ENCODE measurements around the gene RALGAPA2. TPM values are rescaled to one million over a fixed set of nuclear protein-coding genes. Genes with fewer than 3 reads are reported as not detected.

Gene RALGAPA2
- total and polyA plus RNA-seq, 2 donors (not counting 1 experiment from before 2014, with no cell fraction given), result 1.2 to 7.6 TPM

DNA sequence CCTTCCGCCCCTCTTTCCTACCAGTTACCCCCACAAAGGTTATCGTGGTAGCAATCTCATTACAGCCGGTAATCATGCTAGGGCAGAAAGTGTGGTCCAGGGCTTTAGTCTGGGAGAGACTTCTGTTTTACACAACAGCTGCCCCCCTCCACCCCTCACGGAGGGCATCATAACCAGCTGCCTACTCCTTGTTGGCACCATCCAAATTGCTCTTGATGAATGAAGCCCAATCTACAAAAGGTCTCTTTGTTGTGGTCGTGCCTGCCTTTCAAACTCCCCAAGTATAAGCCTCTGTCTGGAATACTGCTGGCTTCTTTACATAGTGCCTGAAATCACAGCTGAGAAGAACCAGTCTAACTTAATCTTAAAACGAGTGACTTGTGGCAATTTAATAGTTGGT lies 186.7 kb downstream of the RALGAPA2 start:
- TF ChIP-seq EZH2 (IDR thresholded peaks at IDR 0.05; ENCODE audit: low read length, missing control alignments) (no peak), CTCF (conservative IDR thresholded peaks at IDR 0.05 in 1 of 2, IDR thresholded peaks at IDR 0.05 in 1 of 2; ENCODE audit: low read depth in 1 of 2, low read length in 2 of 2) (no peak)
- H4K20me1 ChIP-seq (ENCODE audit: control insufficient read depth, extremely low read depth, insufficient read depth, low read length), result no peaks in the 10 kb centered on the region
- H2AFZ ChIP-seq (ENCODE audit: low read length), result no peak overlapping the region
- no peak overlapping the region for H3K4me3 ChIP-seq (replicated peaks in 1 of 4; ENCODE audit: control extremely low read depth in 1 of 4, insufficient read depth in 1 of 4, low read depth in 3 of 4, low read length in 4 of 4)
- H3K9ac ChIP-seq (ENCODE audit: insufficient read depth, low read length), result no peak overlapping the region
- no peak for DNase-seq (ENCODE audit: low read depth in 2 of 2)
- no peaks in the 10 kb centered on the region for H3K4me1 ChIP-seq (ENCODE audit: control insufficient read depth, extremely low read depth, insufficient read depth, low read length)
- no peaks in the 10 kb centered on the region for H3K36me3 ChIP-seq (ENCODE audit: control insufficient read depth, insufficient read depth, low read length)
- H3K79me2 ChIP-seq (ENCODE audit: control insufficient read depth, insufficient read depth, low read length), result no peaks in the 10 kb centered on the region
- no peaks in the 10 kb centered on the region for H3K9me3 ChIP-seq (ENCODE audit: control insufficient read depth, insufficient read depth, low read depth, low read length)
- H3K4me2 ChIP-seq (ENCODE audit: extremely low read depth, insufficient read depth, low read length), result no peak overlapping the region
- H3K27me3 ChIP-seq (ENCODE audit: control insufficient read depth, insufficient read depth, low read length), result no peaks in the 10 kb centered on the region
- H3K27ac ChIP-seq (ENCODE audit: insufficient read depth, low read length), result no peak overlapping the region

DNA sequence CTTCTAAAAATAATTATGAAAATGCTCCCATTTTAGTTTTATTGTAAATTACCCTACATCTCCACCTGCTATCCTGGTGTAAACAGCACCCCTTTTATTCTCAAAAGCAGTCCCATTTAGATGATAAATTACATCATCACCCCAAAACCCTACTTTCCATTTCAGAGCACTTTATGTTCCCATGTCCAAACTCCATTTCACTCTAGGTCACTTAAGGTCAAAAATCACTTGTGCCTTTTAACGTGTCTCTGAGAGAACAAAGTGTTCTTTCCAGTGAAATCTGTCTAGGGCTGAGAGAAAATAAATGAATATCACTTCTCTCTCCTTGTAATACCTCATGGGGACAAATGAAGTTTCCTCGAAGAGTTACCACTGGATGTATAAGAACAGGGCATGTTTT lies 187.2 kb downstream of the RALGAPA2 start:
- DNase-seq (ENCODE audit: low read depth in 2 of 2), result no peak
- Histone ChIP-seq H3K4me3 (replicated peaks in 1 of 4; ENCODE audit: control extremely low read depth in 1 of 4, insufficient read depth in 1 of 4, low read depth in 3 of 4, low read length in 4 of 4) (no peak overlapping the region), H3K79me2 (ENCODE audit: control insufficient read depth, insufficient read depth, low read length) (no peaks in the 10 kb centered on the region), H3K9me3 (ENCODE audit: control insufficient read depth, insufficient read depth, low read depth, low read length) (no peaks in the 10 kb centered on the region), H3K27me3 (ENCODE audit: control insufficient read depth, insufficient read depth, low read length) (no peaks in the 10 kb centered on the region), H3K9ac (ENCODE audit: insufficient read depth, low read length) (no peak overlapping the region), H2AFZ (ENCODE audit: low read length) (no peak overlapping the region), H3K4me2 (ENCODE audit: extremely low read depth, insufficient read depth, low read length) (no peak overlapping the region), H3K4me1 (ENCODE audit: control insufficient read depth, extremely low read depth, insufficient read depth, low read length) (no peaks in the 10 kb centered on the region), H3K27ac (ENCODE audit: insufficient read depth, low read length) (no peak overlapping the region), H4K20me1 (ENCODE audit: control insufficient read depth, extremely low read depth, insufficient read depth, low read length) (no peaks in the 10 kb centered on the region), H3K36me3 (ENCODE audit: control insufficient read depth, insufficient read depth, low read length) (no peaks in the 10 kb centered on the region)
- TF ChIP-seq CTCF (conservative IDR thresholded peaks at IDR 0.05 in 1 of 2, IDR thresholded peaks at IDR 0.05 in 1 of 2; ENCODE audit: low read depth in 1 of 2, low read length in 2 of 2), result no peak
- TF ChIP-seq EZH2 (IDR thresholded peaks at IDR 0.05; ENCODE audit: low read length, missing control alignments), result no peak

DNA sequence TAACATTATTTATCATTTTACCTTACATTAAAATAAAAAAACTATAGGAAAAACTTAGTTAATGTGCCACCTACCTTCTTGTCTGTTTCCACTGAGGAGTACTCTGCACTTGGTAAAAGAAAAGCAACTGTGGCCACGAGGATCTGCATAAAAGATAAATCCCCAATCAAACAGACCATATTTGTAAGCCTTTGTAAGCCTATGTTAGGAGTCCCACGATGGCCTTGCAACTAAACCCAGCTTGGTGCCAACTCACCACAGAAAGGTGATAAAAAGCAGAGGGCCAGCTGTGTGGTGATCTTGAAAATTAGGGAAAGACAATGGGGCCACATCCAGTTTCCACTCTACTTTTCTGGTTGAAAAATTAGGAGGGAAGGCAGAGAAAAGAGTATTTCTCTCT lies 187.7 kb downstream of the RALGAPA2 start:
- H4K20me1 ChIP-seq (ENCODE audit: control insufficient read depth, extremely low read depth, insufficient read depth, low read length), result no peaks in the 10 kb centered on the region
- no peak overlapping the region for H3K4me3 ChIP-seq (replicated peaks in 1 of 4; ENCODE audit: control extremely low read depth in 1 of 4, insufficient read depth in 1 of 4, low read depth in 3 of 4, low read length in 4 of 4)
- H3K4me2 ChIP-seq (ENCODE audit: extremely low read depth, insufficient read depth, low read length), result no peak overlapping the region
- H3K4me1 ChIP-seq (ENCODE audit: control insufficient read depth, extremely low read depth, insufficient read depth, low read length), result no peaks in the 10 kb centered on the region
- no peak overlapping the region for H3K27ac ChIP-seq (ENCODE audit: insufficient read depth, low read length)
- H3K9ac ChIP-seq (ENCODE audit: insufficient read depth, low read length), result no peak overlapping the region
- TF ChIP-seq EZH2 (IDR thresholded peaks at IDR 0.05; ENCODE audit: low read length, missing control alignments) (no peak), CTCF (conservative IDR thresholded peaks at IDR 0.05 in 1 of 2, IDR thresholded peaks at IDR 0.05 in 1 of 2; ENCODE audit: low read depth in 1 of 2, low read length in 2 of 2) (no peak)
- no peaks in the 10 kb centered on the region for H3K27me3 ChIP-seq (ENCODE audit: control insufficient read depth, insufficient read depth, low read length)
- no peaks in the 10 kb centered on the region for H3K9me3 ChIP-seq (ENCODE audit: control insufficient read depth, insufficient read depth, low read depth, low read length)
- no peaks in the 10 kb centered on the region for H3K79me2 ChIP-seq (ENCODE audit: control insufficient read depth, insufficient read depth, low read length)
- no peaks in the 10 kb centered on the region for H3K36me3 ChIP-seq (ENCODE audit: control insufficient read depth, insufficient read depth, low read length)
- no peak overlapping the region for H2AFZ ChIP-seq (ENCODE audit: low read length)
- DNase-seq (ENCODE audit: low read depth in 2 of 2), result no peak
